ENCODE data around the gene ESPN.
"Not testable (repeated sequence)": the region's sequence is repeated elsewhere in the genome, so short reads cannot be mapped to it uniquely, and the experiment has no call there.

The ESPN gene

DNA sequence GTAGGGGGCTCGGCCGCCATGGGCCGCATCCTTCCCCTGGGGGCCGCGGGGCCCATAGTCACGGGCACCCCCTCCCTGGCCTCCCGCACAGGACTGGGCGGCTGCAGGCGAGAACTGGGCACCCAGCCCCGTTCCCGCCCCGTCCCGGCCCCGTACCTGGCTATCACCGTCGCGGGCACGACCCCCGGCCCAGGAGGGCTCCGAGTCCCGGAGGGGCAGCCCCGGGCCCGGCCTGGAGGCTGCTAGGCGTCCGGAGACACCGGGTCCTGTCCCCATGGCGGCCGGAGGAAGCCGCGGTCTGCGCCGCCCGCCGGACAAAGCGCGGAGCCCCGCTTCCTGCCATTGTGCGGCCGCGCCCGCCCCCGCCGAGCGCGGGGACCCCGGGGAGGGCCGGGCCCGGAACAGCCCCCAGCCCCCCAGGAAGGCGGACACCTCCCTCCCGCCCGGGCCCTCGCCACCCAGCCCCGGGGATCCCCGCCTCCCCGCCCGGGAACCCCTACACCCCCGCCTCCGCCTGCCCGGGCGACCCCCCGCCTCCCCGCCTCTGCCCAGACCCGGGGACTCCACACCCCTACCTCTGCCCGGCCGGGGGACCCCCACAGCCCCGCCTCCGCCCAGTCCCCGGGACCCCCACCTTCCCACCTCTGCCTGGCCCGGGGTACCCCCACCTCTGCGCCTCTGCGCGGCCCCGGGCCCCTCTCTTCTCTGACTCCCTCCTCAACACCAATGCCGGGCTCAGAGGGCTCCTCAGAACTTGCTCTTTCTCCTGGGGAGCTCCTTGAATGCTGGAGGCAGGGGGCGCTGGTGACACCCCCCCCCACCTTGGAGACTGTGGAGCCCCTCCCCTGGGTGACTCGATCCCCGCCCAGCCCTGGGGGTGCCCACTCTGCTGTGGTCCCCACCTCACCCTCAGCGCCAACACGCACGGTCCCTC lies 60.9 kb downstream of the ESPN start:
- no peak for DNase-seq

DNA sequence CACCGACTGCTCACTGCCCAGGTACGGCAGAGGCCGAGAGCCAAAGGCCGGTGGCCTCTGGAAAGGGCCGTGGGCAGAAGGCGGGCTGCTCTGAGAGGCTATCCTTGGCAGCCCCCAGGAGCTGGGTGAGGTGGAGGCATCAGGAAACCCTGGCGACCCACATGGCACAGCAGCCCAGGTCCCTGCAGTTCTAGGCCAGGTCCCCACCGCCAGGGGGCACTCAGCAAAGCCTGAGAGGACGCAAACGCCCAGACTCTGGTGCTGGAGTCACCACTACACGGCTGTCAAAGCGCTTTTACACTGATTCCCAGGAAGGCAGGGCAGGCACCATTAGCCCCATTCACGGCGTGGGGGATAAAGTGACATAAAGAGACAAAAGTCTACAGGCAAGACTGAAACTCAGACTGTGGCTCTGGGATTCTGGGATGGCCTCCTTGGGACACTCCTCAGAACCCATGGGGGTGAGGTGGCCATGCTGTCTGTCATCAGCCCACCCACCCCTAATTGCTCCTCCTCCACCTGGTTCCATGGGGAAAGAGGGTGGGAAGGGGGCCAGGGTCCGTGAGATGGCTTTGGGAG lies 61.9 kb downstream of the ESPN start:
- peak; percentile 80 for DNase-seq

DNA sequence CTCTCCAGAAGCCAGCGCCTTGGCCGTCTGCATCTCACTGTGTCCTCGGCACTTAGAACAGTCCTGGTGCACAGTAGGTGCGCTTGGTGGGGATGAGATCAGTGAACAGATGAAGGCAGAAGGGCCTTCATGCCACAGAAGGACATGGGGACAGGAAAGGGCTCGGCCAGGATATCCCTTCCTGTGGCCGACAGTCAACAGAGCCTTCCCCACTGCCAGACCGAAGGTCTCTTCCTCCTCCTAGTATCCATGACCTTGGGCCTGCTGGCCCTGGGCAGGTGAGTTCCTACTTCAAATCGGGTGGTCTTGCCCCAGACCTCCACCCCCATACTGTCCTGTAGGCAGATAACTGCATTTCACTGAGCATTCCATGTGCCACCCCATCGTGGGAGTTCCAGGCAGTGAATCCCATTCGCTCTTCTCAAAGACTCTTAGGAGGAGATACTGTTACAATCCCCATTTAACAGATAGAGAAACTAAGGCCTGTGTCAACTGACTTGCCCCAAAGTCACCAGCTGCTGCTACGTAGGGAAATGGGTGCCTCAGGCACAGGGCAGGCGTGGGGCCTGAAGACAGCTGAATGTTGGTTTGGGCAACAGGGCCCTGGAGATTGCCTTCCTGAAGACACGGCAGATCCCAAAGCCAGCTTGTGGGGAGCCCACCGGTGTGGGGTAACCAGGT lies 63.4 kb downstream of the ESPN start:
- DNase-seq: no peak

DNA sequence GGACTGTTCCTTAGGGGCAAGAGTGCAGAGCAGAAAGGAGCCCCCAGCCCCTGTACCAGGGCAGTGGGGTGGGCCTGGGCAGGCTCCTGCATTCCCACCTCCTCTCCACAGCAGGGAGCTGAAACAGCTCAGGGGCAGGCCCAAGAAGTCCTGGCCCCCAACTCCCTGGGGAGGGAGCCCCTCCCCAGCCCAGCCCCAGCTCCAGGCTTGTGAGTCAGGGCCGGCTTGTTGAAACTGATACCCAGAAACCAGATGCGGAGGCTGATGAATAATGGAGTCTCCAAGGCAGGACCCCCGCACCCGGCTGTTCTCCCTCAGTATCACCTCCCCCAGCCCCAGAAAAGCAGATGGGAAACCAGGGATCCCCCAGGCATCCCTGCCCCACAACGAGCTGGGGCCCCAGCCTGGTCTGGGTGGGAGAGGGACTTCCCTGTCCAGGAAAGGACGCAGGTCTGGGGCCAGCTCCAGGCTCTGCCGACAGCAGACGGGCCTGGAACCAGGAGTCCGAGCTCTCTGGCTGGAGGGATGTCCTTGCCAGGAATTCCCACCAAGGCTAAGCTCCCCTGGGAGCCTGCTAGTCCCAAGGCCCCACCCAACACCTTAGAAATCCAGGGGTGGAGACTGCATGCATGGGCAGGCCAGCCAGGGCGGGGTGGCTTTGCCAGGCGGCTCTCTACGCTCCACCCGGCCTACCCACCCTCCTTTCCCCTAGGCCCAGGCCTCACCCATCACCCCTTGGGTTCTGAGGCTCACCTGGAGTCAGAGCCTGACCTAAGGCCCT lies 64.2 kb downstream of the ESPN start:
- DNase-seq: no peak

DNA sequence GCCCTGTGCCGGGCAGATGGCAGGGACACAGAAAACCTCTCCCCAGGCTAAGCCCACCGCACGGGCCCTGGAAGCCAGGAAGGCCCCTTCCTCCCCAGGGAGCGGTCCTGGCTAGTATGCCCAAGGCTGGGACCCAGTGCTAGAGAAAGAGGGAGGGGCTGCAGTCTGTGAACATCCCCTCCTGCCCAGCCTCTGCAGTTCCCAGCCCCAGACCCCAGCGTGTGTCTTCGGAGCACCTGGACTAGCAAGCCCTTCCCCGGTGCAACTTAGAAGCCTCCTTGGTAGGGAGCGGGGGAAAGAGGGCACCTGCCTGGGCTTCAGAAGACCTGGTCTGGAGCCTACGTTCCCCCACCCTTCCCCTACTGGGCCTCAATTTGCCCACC lies 64.8 kb downstream of the ESPN start:
- DNase-seq: no peak

DNA sequence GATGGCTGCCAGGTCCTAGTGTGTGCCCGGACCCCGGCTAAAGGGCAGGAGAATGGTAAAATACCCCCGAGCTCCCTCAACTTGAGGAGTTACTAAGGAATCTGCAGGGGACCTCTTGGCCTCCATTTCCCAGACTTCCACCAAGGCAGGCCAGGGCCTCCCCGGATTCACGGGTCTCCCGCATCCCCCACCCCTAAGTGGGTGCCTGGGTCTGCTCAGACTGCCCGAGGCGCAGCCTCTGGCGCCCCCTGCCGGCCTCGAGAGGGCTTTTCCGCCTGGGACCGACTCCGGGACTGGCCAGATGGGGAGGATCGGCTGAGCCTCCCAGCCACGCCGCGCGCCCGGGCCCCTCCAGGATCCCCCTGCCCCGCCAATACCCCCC lies 65.2 kb downstream of the ESPN start:
- peak; percentile 67 for DNase-seq

DNA sequence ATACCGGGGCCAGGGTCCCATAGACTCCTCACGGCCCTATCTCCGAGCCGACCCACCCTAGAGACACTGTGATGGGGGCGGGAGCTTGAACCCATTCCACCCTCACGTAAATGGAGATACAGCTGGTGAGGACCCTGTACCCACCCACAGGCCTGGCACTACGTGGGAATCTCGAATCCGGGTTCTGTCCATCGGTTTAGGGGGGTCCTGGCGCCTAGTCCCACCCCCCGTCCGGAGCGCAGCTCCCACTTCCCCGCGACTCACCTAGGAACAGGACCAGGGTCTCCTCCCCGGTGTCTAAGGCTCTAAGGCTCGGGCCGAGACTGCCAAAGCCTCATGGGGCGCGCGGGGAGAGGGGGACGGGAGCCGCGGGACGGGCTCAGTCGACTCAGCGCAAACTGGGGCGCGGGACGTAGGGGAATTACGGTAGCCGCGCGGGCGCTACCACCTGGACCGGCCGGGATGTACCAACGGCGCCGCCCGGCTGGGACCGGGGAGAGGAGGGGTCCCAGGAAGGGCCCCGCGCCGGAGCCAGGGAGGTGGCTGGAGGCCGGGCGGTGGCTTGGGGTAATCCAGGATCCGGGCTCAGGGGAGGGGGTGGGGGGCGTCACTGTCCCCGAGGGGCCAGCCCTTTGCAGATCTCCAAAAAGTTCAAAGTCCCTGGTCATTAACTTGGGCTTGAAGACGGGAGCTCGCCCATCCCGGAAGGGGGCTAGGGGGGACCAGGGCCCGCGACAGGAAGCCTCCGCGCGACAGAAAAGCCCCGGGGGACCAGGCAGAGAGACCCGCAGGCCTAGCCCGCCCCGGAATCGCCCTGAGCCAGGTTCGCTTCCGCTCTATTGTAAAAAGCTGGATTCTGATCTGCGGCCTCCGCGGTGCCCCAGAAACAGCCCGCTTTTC lies 65.9 kb downstream of the ESPN start:
- DNase-seq: peak; percentile 39

DNA sequence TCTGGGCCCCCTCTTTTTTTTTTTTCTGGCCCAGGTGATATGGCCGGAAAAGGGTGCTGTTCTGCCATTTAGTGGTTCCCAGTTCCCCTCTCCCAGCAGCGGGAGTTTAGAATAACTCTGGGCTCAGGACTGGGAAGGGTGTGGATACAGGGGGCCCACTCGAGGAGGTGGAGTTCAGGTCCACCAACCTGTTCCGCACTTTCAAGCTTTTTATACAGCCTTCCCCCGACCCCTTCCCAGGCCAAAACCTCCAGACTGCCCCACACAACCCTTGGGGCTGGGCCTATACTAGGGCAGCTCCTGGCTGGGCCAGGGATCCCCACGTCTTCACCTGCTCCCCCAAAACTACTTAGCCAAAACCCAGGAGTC lies 66.5 kb downstream of the ESPN start:
- DNase-seq: no peak

DNA sequence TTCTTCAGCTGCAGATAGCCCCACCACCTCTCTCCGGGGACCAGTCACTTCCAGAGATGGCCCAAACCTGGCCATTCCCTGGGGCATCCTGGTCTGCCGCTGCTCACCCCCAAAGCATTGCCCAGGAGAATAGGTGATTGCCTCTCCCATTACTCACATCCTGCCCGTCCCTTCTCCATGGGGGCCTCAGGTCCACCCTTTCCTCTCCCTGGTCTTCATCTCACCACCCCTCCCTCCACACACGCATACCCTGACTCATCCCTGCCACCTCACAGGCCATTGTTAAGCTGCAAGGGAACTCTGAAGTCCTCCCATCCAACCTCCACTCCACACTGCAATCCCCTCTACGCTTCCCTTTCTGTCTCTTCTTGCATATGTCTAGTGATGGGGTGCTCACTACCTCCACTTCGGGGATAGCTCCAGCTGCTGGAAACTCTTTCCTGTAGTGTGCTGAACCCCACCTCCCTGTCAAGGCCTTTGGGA lies 66.9 kb downstream of the ESPN start, which contains the start of gene PLEKHG5:
PLEKHG5 (minus strand) TSS at position 188 of the 483 bp plus-strand sequence. CDS start 14,096 bp downstream, outside the sequence.
- no peak for DNase-seq

DNA sequence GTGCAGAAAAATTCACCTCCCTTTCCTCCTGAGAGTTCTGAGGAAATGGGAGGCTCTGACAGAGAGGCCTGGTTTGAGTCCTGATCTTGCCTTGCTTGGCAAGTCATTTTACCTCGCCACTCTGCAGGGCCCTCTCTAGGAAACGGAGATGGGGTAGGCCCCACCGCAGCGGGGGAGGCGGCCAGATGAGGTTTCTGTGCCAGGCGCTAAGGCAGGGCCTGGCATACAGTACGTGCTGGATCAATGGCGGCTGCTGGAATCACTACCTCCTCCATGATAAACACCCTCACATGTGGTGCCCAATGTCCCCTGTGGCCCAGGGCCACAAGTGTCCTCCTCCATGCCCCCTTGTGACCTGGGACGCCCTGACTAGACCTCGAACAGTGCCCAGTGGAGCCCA lies 67.4 kb downstream of the ESPN start:
- DNase-seq: no peak

DNA sequence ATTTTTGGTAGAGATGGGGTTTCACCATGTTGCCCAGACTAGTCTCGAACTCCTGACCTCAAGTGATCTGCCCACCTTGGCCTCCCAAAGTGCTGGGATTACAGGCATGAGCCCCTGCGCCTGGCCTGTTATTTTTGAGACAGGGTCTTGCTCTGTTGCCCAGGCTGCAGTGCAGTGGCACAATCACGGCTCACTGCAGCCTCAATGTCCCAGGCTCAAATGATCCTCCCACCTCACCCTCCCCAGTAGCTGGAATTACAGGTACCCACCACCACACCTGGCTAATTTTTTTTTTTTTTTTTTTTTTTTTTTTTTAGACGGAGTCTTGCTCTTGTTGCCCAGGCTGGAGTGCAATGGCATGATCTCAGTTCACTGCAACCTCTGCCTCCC lies 69.3 kb downstream of the ESPN start:
- not testable (repeated sequence) for DNase-seq

DNA sequence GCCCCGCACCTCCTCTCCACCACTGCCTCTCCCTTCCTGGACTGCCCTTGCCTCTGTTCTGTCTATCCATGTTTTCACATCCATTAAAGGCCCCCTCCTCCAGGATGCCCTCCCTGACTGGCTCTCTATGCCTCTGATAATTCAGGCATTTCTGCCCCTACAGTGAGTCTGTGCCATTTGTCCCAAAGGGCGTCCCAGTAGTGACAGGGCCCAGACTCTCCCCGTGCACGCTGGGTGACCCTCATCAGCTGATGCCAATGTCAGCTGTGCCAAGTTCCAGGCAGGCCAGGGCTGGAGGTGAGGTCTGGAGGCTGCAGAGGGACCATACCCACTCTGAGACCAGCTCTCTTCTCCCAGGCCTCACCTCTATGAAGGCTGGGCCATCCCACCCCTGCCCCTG lies 70.1 kb downstream of the ESPN start:
- no peak for DNase-seq

DNA sequence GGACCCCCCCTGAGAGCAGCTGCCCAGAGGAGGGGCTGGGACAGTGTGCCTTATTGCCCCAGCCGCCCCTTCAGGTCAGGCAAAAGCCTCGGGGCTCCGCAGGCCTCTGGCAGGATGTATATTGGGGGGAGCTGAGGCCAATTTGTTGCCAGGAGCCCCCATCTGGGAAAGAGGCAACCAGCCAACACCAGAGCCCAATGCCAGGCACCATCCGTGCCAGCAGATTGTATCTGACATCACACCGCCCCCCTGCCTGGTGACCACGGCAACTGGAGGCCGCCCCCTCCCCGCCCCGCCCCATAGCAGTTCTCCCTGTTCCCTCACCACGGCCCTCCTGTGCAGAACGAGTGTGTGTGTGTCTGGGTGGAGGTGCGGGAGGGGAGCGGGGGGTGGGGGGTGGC lies 70.5 kb downstream of the ESPN start:
- no peak for DNase-seq

DNA sequence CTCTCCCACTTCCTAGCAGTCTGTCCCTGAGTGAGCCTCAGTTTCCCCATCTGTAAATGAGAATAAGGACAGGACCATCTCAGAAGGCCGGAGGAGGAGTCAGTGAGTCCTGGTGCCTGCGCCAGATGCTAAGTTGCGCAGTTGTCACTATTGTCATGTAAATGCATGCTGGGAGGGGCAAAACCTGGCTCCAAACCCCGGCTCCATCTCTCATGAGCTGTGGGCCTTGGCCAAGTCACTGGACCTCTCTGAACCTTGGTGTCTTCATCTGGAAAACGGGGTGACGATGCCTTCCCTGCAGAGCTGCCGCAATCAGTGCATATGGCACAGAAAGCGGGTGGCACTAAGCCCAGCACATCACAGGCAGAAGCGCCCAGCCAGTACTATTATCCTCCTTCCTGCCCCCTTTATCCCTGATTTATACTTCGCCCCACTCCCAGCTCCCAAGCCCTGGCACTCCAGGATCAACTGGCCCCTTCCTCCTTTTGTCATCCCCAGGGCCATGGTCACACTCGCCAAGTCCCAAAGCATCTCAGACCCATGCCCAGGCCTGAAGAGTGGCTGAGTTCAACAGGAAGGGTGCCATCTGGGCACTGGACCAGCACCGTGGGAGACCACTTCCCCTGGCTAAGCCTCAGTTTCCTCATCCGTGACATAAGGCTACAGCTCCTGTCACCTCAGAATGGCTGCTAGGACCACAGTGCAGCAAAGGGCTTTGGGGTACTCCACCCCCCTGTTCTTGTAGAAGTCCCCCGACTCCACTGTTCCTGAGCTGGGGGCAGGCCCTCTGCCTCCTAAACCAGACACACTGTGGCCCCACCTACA lies 71.2 kb downstream of the ESPN start:
- DNase-seq: no peak

DNA sequence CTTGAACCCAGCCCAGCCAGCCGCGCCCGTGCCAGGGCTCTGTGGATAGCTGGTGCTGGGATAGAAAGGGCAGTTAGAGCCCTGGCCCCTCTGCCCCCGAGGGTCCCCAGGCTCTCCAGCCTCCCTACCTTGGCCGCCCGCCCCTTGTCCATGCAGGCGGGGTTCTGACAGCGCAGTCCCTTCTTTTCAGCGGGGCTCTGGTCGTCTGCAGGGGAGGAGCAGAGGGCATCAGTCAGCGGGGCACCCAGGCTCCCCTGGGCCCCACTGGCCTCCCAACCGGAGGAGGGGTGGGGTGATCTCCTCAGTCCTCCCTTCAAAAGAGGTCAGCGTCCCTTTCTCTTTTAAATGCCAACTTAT lies 71.8 kb downstream of the ESPN start:
- no peak for DNase-seq

DNA sequence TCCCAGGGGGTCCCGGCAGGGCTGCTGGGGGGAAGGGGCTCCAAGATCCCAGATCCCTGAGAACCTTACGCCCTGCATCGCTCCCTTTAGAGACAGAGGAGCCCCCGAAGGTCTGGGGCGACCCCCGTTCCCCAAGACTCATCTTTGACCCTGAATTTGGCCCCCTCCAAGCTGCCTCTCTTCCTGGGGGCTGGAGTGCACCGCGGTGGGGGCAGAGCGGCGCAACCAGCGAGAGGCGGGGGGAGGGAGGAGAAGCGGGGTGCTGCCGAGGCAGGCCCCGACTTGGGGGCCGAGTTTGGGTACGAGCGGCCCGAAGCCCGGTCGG lies 72.3 kb downstream of the ESPN start:
- no peak for DNase-seq

DNA sequence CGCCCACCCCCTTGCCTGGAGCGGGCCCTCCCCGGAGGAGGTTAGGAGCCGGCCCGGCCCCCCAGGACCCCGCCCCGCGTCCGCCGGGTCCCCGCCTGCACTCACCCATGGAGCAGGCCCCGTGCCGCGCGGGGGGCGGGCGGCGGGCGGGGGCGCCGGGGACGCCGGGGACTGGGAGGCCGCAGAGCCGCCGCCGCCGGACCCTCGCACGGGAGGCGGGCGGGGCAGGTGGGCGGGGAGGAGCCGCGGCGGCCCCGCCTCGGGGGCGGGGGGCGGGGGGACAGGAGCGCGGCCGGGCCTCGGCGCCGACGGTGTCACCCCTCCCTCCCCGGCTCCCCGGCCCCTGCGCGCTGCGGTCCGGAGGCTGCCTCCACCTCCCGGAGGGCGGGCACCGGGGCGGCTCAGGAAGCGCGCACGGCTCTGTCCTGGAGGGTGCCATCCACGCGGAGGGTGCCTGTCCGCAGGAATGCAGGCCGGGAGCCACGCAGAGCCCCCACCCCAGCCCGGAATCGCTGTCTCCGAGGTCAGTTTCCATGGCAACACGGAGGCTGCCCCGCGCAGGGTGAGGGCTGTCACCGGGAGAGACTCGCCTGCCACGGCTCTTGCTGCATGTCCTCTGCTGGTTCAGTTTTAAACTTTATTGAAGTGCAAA lies 72.8 kb downstream of the ESPN start:
- peak; percentile 39 for DNase-seq

DNA sequence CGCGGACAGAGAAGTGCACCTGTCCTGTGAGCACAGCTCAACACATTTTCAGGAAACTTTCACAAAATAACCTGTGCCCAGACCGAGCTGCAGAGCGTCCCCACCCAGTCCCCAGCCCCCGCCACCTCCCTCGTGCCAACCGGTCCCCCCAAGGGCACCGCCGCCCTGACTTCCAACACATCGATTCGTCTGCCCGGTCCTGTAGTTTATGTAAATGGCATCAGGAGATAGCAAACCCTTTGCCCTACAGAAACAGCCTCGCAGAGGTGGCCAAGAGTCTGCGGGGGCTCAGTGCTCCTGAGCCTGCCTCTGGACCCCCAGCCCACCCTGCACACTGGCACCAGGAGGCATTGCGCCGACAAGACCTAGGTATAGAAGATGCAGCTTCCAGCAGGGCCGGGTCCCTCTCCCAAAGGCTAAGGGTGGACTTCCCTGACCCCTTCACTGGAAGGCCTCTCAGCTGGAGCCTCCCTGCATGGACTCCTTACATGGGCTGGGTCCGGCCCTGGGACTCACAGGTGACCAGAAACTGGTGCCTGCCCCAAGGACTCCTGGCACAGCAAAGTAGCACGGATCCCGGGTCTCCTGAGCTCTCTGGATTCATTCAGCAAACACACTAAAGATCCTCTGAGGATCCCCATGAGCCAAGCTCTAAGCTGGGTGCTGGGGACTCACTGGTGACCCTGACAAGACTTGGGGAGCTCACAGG lies 73.4 kb downstream of the ESPN start:
- DNase-seq: no peak

DNA sequence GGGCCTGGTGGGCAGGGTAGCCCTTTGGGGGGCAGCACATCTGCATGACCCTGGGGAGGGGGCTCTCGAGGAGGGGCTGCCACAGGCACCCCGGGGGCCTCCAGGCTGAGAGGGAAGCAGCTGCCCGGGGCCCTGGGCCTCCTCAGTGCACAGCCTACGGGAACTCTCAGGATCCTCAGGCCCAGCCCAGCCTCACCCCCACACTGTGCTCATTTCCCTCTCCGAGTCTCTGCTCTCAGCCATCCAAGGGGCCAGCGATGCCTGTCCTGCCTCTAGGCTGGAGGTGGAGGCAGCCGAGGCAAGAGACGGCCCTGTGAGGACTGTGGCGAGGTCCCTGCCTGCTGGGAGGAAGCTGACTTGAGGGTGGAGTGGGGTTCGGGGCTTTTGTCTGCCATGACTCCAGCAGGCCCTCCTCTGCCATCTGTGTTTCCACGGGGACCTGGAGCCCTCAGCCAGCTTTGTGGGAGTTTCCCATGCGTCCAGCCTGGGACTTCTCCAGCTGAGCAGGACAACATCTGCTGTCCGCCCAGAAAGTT lies 74.1 kb downstream of the ESPN start:
- DNase-seq: no peak

DNA sequence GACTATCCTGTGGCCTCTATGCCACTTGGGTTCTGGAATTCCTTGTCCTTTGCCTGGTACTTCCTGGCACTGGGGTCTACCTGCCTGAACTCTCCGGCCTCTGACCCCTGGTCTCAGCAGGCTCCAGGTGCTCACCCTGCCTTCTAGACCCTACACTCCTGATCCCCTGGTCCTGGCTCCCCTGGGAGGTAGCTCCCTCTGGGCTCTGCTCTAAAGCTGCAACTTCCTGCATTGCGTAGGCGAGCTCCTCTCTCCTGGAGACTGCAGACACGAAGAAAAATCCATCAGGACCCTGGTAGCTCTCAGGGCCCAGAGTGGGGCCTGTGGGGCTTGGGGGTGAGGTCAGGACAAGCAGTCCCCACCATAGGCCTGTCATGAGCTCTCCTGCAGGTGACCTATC lies 74.7 kb downstream of the ESPN start:
- DNase-seq: no peak

All from CD4-positive, alpha-beta T cell treated with Interleukin-4 for 4 hours (primary cell).